HG03135 (cell line): ENCODE data around the gene MAOA.
"Not testable (repeated sequence)": the region's sequence is repeated elsewhere in the genome, so short reads cannot be mapped to it uniquely, and the experiment has no call there.

Experiments used
- ATAC-seq: cut with Tn5 transposase; IDR thresholded peaks from one replicate; pipeline ENCODE4 v1.9.1; 2021; ENCODE audit warnings: mild to moderate bottlenecking, moderate library complexity; ENCODE audit not compliant: unreplicated experiment

The MAOA gene

DNA sequence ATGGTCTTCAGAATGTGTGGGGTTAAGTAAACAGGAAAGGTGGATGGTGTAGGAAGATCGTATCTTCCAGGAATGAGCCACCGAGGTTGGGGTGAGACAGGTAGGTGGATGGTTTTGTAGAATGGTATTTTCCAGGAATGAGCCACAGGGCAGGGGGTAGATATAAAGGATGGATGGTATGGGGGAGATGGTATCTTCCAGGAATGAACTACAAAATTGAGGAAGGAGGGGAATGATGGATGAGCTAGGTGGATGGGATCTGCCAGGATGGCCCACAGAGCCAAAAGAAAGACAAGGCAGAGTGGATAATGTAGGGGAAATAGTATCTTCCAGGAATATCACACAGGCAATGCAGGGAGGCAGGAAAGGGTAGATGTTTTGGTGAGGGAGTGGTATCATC, 60.0 kb downstream of the MAOA start:
- ATAC-seq, result no peak

DNA sequence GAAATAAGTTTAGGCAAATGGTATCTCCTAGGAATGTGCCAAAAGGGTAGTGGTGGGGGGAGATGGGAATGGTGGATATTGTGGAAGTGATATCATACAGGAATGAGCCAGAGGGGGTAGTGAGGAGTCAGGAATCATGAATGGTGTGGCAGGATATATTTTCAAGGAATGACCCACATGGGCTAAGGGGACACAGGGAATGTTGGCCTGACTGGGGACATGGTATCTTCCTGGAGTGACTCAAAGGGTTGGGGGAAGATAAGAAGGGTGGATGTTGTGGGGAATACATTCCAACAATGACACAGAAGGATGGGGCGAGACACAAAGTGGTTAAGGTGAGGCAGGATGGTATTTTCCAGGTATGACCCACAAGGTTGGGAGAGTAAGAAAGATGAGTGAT, 60.6 kb downstream of the MAOA start:
- no peak for ATAC-seq

DNA sequence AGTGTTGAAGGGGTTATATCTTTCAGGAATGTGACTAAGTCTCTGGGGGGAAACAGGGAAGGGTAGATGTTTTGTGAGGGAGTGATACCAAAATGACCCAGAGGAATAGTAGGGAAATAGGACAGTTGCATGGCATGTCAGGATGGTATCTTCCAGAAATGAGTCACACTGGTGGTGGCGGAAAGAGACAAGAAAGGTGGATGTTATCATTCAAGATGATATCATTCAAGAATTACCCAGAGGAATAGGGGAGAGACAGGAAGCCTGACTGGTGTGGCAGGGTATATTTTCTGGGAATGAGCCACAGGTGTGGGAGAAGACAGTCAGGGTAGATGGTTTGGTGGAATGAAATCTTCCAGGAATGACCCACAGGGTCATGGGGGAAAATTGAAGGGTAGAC, 61.1 kb downstream of the MAOA start:
- no peak for ATAC-seq

DNA sequence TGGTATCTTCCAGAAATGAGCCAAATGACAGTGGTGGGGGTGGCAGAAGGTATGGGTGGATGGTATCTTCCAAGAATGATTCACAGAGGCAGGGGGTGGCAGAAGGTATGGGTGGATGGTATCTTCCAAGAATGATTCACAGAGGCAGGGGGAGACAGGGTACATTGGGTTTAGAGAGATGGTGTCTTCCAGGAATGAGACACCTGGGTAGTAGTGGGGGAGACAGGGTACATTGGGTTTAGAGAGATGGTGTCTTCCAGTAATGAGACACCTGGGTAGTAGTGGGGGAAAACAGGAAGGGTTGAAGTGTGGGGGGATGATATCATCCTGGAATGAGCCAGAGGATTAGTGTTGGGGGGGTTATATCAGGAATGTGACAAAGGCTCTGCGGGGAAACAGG, 62.0 kb downstream of the MAOA start:
- ATAC-seq, result no peak

DNA sequence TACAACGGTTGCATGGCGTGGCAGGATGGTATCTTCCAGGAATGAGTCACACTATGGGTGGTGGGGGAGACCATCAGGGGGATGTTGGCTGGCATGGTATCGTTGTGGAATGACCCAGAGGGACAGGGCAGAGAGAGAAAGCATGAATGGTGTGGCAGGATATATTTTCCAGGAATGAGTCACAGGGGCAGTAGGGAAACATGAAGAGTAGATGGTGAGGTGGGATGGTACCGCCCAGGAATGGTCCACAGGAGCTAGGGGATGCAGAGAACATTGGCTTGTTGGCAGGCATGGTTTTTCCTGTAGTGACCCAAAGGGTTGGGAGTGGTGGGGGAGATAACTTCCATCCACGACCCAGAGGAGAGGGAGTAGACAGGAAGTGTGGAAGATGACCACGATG, 62.4 kb downstream of the MAOA start:
- no peak for ATAC-seq

DNA sequence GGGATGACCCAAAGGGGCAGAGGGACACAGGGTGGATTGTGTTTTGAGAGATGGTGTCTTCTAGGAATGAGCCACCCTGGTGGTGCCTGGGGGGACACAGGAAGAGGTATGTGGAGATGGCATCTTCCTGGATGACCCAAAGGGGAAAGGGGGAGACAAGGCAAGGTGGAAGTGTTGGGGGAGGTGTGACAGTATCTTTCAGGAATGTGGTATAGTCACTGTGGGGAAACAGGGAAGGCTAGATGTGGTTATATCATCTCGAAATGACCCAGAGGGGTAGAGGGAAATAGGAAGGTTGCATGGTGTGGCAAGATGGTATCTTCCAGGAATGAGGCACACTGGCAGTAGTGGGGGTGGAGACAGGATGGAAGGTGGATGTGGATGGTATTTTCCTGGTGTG, 62.9 kb downstream of the MAOA start:
- ATAC-seq, result no peak

DNA sequence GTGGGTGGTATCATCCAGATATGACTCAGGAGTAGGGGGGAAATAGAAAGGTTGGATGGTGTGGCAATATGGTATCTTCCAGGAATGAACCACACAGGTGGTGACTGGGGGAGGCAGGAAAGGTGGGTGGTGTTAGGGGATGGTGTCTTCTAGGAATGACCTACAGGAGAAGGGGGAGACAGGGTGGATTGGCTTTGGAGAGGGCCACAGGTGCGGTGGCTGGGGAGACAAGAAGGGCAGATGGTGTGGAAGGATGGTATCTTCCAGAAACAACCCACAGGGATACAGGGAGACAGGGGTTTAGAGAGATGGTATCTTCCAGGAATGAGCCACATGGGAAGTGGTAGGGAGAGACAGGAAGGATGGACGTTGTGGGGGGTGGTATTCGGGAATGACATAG, 64.0 kb downstream of the MAOA start:
- ATAC-seq, result no peak

DNA sequence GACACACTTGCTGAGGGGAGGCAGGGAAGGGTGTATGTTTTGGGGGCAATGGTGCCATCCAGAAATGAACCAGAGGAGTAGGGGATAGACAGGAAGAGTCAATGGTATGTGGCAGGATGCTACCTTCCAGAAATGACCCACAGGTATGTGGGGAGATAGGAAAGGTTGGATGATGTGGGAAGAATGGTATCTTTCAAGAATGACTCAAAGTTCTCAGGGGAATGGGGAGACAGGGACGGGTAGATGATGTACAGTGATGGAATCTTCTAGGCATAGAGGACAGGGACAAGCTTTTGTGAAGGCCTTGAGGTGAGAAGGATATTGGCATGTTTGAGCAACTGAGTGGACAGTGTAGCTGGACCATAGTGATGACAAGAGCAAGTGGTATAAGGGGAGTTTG, 64.9 kb downstream of the MAOA start:
- no peak for ATAC-seq

DNA sequence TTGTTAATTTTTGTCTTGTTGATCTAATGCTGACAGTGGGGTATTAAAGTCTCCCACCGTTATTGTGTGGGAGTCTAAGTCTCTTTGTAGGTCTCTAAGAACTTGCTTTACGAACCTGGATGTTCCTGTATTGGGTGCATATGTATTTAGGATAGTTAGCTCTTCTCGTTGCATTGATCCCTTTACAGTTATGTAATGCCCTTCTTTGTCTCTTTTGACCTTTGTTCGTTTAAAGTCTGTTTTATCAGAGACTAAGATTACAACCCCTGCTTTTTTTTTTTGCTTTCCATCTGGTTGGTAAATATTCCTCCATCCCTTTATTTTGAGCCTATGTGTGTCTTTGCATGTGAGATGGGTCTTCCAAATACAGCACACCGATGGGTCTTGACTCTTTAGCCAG, 69.1 kb downstream of the MAOA start:
- ATAC-seq, result not testable (repeated sequence)

DNA sequence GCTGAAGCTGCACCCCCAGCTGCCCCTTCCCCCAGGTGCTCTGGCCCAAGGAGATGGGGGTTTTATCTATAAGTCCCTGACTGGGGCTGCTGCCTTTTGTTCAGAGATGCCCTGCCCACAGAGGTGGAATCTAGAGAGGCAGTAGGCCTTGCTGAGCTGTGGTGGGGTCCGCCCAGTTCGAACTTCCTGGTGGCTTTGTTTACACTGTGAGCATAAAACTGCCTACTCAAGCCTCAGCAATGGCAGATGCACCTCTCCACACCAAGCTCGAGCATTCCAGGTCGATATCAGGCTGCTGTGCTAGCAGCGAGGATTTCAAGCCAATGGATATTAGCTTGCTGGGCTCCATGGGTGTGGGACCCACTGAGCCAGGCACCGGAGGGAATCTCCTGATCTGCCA, 71.2 kb downstream of the MAOA start:
- not testable (repeated sequence) for ATAC-seq

DNA sequence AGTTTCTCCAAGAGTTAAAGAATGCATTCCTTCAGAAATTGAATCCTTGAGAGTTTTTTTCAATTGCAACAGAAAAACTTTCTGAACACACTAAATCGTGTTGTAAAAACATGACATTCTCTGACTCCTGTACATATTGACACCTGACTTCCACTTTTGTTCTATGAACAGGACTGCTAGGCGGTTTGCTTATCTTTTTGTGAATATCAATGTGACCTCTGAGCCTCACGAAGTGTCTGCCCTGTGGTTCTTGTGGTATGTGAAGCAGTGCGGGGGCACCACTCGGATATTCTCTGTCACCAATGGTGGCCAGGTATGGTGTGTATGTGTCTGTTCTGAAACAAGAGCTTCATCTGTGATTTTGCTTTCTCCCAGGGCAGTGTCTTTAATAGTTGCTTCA, 71.9 kb downstream of the MAOA start:
- ATAC-seq, result no peak

DNA sequence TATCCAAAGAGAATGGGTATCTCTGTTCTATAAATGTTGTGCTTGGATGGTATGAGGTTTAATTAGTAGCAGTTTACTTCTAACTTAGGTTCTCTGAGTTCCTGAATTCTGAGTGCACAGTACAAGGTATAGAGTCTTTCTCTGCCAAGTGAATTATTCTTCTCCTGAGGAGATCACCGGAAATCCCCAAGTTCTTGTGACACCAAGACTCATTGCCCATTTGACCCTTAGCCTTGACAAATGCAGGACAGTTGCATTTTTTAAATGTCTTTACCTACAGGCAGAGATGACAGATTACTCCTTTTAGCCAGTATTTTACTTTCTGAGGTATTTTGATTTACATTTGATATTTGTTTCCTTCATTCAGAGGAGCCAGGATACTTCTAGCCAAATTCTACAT, 72.9 kb downstream of the MAOA start:
- ATAC-seq, result no peak

DNA sequence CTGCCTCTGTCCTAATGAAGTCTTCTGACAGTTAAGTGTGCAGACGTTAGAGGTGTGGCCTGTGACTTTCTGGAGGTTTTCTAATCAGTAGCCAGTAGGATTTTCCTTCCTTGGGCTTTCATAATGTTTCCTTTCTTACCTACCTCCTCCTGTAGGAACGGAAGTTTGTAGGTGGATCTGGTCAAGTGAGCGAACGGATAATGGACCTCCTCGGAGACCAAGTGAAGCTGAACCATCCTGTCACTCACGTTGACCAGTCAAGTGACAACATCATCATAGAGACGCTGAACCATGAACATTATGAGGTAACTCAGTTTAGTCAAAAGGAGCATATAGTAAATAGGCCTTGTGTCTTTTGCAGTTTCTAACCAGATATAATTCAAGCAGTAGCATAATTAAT, 75.0 kb downstream of the MAOA start:
- no peak for ATAC-seq

DNA sequence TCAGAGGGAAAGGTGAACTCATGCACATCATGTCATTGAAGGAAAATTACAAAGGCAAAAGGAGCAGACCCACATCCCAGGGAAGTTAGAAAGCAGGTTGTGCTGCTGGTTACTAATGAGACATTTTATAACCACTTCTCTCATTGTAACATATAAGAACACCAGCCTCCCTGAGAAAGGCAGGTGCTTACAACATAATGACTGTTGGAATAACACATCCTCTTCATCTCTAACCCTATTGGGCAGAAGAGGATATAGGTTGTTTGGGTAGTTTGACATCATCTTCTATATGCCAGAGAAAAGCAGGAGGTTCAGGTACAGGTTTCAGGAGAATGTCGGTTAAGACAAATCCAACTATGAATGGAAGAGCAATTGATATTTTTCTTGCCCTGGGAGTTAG, 77.6 kb downstream of the MAOA start:
- ATAC-seq, result no peak

DNA sequence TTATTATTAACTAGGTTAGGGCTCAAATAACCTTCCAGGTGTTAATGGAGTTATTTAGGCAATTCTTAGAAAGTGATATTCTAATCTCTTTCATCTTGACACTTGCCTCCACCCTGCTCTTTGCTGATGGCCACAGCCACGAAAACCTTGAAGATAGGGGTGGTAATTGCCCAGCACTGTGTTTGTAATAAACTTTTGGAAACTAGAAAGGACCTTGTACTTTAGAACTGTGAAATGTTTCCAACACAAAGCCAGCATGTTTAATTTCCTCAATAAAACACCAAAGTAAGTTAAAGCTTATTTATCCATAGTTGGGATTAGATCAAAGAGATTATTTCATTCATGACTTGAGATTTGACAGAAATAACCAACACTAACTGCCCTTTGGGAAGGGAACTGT, 78.3 kb downstream of the MAOA start:
- no peak for ATAC-seq

DNA sequence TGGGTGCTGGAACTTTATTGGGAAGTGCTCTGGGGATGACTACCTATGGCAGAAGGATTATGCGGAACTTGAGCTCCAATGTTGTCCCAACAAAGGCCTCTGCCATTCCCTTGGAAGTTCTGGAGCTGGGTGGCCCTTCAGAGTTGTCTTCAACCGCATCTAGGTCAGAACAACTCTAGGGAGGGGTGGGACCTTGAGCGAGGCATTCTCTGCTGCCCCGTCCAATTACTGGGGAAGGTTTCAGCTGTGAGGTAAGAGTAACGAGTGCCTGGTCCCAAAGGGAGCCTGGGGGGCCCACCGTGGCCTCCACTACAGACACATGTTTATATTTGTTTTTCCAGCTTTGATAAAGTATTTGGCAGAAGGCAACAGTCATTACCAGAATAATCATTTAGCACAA, 79.4 kb downstream of the MAOA start:
- ATAC-seq, result no peak

DNA sequence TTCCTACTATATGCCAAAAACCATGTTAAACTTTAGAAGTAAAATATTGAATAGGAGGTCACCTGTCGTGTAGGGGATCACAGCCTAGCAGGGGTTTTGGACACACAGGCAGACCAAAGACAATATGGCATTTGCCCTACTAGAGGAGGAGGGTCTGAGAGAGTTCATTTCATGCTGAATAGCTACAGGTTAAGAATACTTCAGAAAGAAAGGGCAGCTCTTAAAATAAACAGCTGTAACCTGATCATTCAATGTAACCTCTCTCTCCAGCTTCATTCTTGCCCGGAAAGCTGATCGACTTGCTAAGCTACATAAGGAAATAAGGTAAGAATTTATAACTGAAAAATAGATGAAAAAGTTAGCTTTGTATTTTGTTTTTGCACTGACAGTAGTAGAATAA, 79.9 kb downstream of the MAOA start:
- no peak for ATAC-seq

DNA sequence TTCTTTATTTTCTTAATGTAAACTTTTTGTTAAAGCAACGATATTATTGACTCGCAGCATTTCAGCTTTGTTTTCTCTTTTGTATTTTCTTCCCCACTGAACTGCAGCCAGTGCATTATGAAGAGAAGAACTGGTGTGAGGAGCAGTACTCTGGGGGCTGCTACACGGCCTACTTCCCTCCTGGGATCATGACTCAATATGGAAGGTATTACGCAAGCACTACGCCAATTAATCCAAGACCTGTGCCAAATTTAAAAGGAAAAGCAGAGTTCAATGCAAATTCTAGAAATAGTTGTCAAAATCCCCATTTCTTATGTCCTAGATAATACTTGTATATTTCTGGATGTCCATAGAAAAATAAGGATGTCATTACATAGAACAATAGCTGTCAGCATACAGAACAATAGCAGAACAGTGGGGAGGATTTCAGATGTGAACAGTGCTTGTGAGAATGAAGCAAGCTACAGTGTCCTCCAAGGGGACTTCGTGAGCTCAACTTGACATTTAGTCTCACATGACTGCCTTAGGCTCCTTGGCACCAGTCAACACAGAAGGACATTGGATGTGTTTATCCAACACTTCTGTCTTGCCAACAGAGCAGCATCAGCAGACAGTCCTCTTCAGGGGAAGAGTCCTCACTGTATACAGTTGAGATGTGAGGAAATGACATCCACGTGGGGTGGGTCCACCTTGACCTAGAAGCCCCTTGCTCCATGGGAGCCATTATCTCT, 85.9 kb downstream of the MAOA start:
- ATAC-seq, result no peak

DNA sequence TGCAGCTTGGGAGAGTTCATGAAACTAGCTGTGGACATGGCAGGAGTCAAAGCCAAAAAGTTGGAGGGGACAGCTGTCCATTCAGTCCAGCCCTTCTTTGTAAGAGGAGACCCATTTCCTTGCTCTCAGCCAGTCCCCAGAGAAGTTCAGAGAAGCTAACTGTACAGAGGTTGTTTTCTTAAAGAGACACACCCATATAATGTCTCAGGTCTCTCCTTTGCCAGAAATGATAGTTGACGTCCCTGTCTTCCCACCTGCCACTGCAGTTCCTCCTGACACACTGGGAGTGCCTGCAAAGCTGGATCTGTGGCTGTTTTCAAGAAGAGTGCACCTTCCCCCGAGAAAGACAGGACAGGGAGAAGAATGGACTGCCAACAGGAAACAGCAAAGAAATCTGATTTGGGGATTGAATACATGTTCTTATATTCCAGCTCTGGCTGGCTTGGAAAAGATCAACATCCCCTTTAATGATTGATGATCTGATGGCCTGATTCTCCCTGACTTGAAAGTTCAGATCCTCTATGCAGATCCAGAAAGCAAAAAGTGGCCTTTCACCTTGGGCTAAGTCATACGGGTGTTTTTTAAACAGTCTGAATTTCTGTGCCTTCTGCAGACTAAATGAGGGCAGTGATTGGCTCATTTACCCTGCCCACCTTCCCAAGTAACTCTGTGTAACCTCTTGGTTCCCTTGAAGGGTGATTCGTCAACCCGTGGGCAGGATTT, 87.2 kb downstream of the MAOA start:
- ATAC-seq, result no peak

DNA sequence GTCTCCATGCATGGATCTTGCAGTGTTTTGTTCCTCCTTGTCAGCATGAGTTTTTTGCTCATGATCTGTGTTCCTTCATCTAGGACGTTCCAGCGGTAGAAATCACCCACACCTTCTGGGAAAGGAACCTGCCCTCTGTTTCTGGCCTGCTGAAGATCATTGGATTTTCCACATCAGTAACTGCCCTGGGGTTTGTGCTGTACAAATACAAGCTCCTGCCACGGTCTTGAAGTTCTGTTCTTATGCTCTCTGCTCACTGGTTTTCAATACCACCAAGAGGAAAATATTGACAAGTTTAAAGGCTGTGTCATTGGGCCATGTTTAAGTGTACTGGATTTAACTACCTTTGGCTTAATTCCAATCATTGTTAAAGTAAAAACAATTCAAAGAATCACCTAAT, 88.2 kb downstream of the MAOA start:
- no peak for ATAC-seq

DNA sequence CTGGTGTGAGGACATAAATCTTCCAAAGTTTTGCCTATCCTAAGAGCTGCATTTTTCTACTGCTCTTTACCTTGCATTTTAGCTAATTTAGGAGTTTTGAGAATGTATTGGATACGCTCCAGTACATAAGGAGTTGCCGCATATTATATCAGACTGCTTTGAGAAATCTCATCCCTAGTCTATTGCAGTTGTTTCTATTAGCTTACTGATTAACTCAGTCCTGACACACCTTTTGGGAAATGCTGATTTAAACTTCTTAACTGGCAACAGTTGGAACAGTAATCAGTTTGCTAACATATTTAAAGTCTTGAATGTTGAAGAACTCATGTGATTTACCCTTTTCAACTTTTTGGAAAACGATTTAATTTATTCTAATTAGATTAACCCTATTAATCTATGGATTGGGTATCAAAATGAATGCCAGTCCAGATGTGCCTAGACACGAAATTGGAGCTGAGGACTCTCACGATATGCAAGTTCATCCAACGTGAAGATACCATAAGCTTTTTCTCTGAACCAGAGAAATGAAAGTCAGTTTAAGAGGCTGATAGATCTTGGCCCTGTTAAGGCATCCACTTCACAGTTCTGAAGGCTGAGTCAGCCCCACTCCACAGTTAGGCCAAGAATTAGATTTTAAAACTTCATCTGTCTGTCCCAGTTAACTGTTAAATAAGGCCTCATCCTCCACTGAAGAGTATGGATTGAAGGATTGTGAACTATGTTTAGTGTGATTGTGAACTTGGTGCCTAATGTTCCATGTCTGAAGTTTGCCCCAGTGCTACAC, 90.0 kb downstream of the MAOA start:
- ATAC-seq, result no peak

DNA sequence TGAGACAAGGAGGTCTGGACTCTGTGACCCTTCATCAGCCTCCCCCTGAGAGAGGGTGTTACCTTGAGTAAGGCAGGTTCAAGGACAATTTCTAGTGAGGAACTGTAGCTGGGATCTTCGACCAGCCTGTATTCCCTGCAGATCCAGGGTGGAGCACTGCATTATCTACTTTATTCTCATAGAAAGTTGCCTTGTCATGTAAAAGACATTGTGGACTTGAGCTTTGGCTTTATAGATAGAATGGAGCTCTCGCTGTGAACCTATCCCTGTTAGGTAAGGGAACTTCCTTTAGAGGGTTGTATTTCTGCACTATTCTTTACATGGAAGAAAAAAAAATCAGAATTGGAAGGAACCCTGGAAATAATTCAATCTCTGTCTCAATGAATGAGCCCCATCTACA, 91.4 kb downstream of the MAOA start:
- ATAC-seq, result no peak
